HepG2 (cell line): ENCODE data around the gene CLDN15. TPM values are rescaled to one million over a fixed set of nuclear protein-coding genes. Genes with fewer than 3 reads are reported as not detected.

Experiments
- CREB1 ChIP-seq, 2 experiments: fragments of 450-650 bp in 1 of 2; IDR thresholded peaks; 2 replicates each; pipeline ENCODE4 v1.6.1; 2016 to 2017; ENCODE audit warnings: control low read depth in 1 of 2, mild to moderate bottlenecking in 1 of 2, missing compliant biosample characterization in 1 of 2, missing genetic modification characterization in 1 of 2
- HNF4A ChIP-seq: sonication (generic); formaldehyde crosslinking; IDR thresholded peaks from 2 replicates; pipeline ENCODE4 v1.4.0; 2020; ENCODE audit warnings: missing genetic modification reagents
- MED8 ChIP-seq: sonication (generic); formaldehyde crosslinking; IDR thresholded peaks from 2 replicates; pipeline ENCODE4 v1.8.1; 2023; ENCODE audit warnings: mild to moderate bottlenecking, missing genetic modification reagents; ENCODE audit not compliant: insufficient replicate concordance
- MXD1 ChIP-seq: sonication (generic); formaldehyde crosslinking; IDR thresholded peaks from 2 replicates; pipeline ENCODE4 v1.4.0; 2020; ENCODE audit warnings: mild to moderate bottlenecking, missing genetic modification reagents
- PHF21A ChIP-seq: sonication (generic); formaldehyde crosslinking; IDR thresholded peaks from 2 replicates; pipeline ENCODE4 v1.5.0; 2020; ENCODE audit warnings: mild to moderate bottlenecking, missing genetic modification reagents
- PITX1 ChIP-seq: sonication (generic); formaldehyde crosslinking; IDR thresholded peaks from 2 replicates; pipeline ENCODE4 v1.5.1; 2020; ENCODE audit warnings: mild to moderate bottlenecking, missing genetic modification reagents
- RBM22 ChIP-seq: fragments of 200-400 bp; formaldehyde crosslinking; optimal IDR thresholded peaks from 2 replicates; pipeline ENCODE3; 2017; ENCODE audit warnings: mild to moderate bottlenecking, low read length, moderate library complexity
- SIN3B ChIP-seq: fragments of 150-350 bp; IDR thresholded peaks from 2 replicates; pipeline ENCODE4 v1.6.1; 2014; ENCODE audit warnings: low read length
- SMARCC2 ChIP-seq: fragments of 450-650 bp; IDR thresholded peaks from 2 replicates; pipeline ENCODE4 v1.6.1; 2017; ENCODE audit warnings: antibody characterized with exemption, mild to moderate bottlenecking
- SOX13 ChIP-seq, 3 experiments: fragments of 450-650 bp in 1 of 3; sonication (generic) in 1 of 3; formaldehyde crosslinking in 1 of 3; IDR thresholded peaks in 2 of 3; conservative IDR thresholded peaks in 1 of 3; 2 replicates each; pipeline versions ENCODE4 v1.5.0 to v1.6.1; 2016 to 2020; ENCODE audit warnings: antibody characterized with exemption in 1 of 3, mild to moderate bottlenecking in 1 of 3, missing compliant biosample characterization in 1 of 3, missing genetic modification reagents in 1 of 3, moderate library complexity in 1 of 3
- SOX5 ChIP-seq: IDR thresholded peaks from 2 replicates; pipeline ENCODE4 v1.6.1; 2016; ENCODE audit warnings: borderline replicate concordance
- SP4 ChIP-seq: sonication (generic); formaldehyde crosslinking; IDR thresholded peaks from 2 replicates; pipeline ENCODE4 v1.8.1; 2023; ENCODE audit warnings: mild to moderate bottlenecking, missing genetic modification reagents
- ZHX1 ChIP-seq: sonication (generic); formaldehyde crosslinking; IDR thresholded peaks from 2 replicates; pipeline ENCODE4 v1.8.1; 2022; ENCODE audit warnings: low read depth, mild to moderate bottlenecking, missing genetic modification reagents
- ZNF382 ChIP-seq: sonication (generic); formaldehyde crosslinking; IDR thresholded peaks from 2 replicates; pipeline ENCODE4 v1.5.0; 2020; ENCODE audit warnings: missing genetic modification reagents, mild to moderate bottlenecking, borderline replicate concordance
- ZNF503 ChIP-seq: sonication (generic); formaldehyde crosslinking; IDR thresholded peaks from 2 replicates; pipeline ENCODE4 v1.4.0; 2020; ENCODE audit warnings: missing genetic modification reagents
- polyA plus RNA-seq, 8 experiments: library from polyadenylated mRNA; depleted of rRNA in 3 of 8; stranded (reverse) in 7 of 8; unstranded in 1 of 8; fragments of >200 nt; fragmentation: Illumina TruSeq in 4 of 8; extraction: Trizol in 4 of 8; gene quantifications; 2 replicates each; pipeline versions ENCODE4 v1.2.1 to v1.2.3, GENCODE V29; 2011 to 2016; ENCODE audit warnings: low read depth in 4 of 8, missing spikeins in 1 of 8, mixed read lengths in 1 of 8; ENCODE audit not compliant: insufficient read depth in 1 of 8
- total RNA-seq, 5 experiments: library from RNA; depleted of rRNA; stranded (reverse); fragments of >200 nt; fragmentation: Illumina TruSeq; extraction: Trizol; gene quantifications; 2 replicates each; pipeline ENCODE4 v1.2.3, GENCODE V29; 2016; ENCODE audit warnings: low read depth in 1 of 5
- TF ChIP-seq, protein P1 (sequence below), 2 experiments: sonication (generic) in 1 of 2; formaldehyde crosslinking in 1 of 2; IDR thresholded peaks; 2 replicates each; pipeline versions ENCODE4 v1.5.1 to v1.6.1; 2011 to 2020; ENCODE audit warnings: borderline replicate concordance in 1 of 2, low read depth in 1 of 2, low read length in 1 of 2, mild to moderate bottlenecking in 1 of 2, missing genetic modification reagents in 1 of 2, moderate library complexity in 1 of 2
- TF ChIP-seq, protein P2 (sequence below): IDR thresholded peaks from 2 replicates; pipeline ENCODE4 v1.4.0; 2020; ENCODE audit warnings: mild to moderate bottlenecking, missing genetic modification reagents

The CLDN15 gene
- total and polyA plus RNA-seq, 2 of the 13 experiments (the other 11 are each of a cell fraction or from before 2014, with no cell fraction given): 7.1 to 17.8 TPM

DNA sequence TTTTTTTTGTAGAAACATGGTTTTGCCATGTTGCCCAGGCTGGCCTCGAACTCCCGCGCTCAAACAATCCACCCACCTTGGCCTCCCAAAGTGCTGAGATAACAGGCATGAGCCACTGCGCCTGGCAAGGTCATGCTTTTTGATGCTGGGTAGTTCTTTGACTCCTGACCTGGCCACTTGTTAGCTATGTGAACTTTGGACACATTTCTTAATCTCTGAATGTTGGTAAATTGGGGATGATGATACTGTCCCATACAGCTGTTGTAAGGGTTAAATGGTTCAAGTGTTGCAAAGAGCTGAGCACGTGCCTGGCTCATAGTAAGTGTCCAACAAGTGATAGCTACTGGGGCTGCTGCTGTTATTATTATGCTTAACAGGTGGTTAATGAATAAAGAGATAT is 17.3 kb downstream of the CLDN15 start (continued):
- TF ChIP-seq, protein P1, sequence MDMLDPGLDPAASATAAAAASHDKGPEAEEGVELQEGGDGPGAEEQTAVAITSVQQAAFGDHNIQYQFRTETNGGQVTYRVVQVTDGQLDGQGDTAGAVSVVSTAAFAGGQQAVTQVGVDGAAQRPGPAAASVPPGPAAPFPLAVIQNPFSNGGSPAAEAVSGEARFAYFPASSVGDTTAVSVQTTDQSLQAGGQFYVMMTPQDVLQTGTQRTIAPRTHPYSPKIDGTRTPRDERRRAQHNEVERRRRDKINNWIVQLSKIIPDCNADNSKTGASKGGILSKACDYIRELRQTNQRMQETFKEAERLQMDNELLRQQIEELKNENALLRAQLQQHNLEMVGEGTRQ (IDR thresholded peaks at IDR 0.05; ENCODE audit: low read depth, low read length): no peak
- TF ChIP-seq, protein P1 (CRISPR knock-in tag; IDR thresholded peaks at IDR 0.05; ENCODE audit: borderline replicate concordance): peak; percentile 24; the same call in 1 of the 2 replicates
- no peak for TF ChIP-seq RBM22
- TF ChIP-seq, protein P2, sequence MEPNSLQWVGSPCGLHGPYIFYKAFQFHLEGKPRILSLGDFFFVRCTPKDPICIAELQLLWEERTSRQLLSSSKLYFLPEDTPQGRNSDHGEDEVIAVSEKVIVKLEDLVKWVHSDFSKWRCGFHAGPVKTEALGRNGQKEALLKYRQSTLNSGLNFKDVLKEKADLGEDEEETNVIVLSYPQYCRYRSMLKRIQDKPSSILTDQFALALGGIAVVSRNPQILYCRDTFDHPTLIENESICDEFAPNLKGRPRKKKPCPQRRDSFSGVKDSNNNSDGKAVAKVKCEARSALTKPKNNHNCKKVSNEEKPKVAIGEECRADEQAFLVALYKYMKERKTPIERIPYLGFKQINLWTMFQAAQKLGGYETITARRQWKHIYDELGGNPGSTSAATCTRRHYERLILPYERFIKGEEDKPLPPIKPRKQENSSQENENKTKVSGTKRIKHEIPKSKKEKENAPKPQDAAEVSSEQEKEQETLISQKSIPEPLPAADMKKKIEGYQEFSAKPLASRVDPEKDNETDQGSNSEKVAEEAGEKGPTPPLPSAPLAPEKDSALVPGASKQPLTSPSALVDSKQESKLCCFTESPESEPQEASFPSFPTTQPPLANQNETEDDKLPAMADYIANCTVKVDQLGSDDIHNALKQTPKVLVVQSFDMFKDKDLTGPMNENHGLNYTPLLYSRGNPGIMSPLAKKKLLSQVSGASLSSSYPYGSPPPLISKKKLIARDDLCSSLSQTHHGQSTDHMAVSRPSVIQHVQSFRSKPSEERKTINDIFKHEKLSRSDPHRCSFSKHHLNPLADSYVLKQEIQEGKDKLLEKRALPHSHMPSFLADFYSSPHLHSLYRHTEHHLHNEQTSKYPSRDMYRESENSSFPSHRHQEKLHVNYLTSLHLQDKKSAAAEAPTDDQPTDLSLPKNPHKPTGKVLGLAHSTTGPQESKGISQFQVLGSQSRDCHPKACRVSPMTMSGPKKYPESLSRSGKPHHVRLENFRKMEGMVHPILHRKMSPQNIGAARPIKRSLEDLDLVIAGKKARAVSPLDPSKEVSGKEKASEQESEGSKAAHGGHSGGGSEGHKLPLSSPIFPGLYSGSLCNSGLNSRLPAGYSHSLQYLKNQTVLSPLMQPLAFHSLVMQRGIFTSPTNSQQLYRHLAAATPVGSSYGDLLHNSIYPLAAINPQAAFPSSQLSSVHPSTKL (CRISPR knock-in tag): peak; percentile 26
- TF ChIP-seq HNF4A: peak; percentile 96
- TF ChIP-seq ZNF503: no peak
- no peak for TF ChIP-seq CREB1 (IDR thresholded peaks at IDR 0.05)
- no peak for TF ChIP-seq CREB1 (CRISPR knock-in tag; IDR thresholded peaks at IDR 0.05)
- TF ChIP-seq SIN3B: no peak
- TF ChIP-seq MXD1 (CRISPR knock-in tag): no peak
- TF ChIP-seq SOX5 (CRISPR knock-in tag): 0 out of 2 replicates have a peak, but pooled peaks have one; percentile 11
- TF ChIP-seq SMARCC2: no peak
- peak; percentile 71; the same call in 1 of the 2 replicates for TF ChIP-seq PITX1
- TF ChIP-seq MED8 (CRISPR knock-in tag): peak; percentile 24
- no peak for TF ChIP-seq ZNF382 (CRISPR knock-in tag)
- TF ChIP-seq SOX13 (IDR thresholded peaks at IDR 0.05): no peak
- TF ChIP-seq SOX13 (CRISPR knock-in tag; conservative IDR thresholded peaks at IDR 0.05 in 1 of 2, IDR thresholded peaks at IDR 0.05 in 1 of 2): peak in 1 of 2 experiments; percentile 51; a peak in 1 of 4 replicates
- peak; percentile 73 for TF ChIP-seq ZHX1 (CRISPR knock-in tag)
- no peak for TF ChIP-seq SP4 (CRISPR knock-in tag)
- TF ChIP-seq PHF21A (CRISPR knock-in tag): peak; percentile 53; the same call in 1 of the 2 replicates
